Neuronal stem cell (in vitro differentiated cells): ENCODE results near the gene SYNE3.

ENCODE experiments used
- DNase-seq: peaks from one replicate; pipeline ENCODE4 v3.0.0-alpha.2; 2013; ENCODE audit warnings: low spot score
- H2AFZ ChIP-seq: one replicate; pipeline ENCODE4 v1.6.1; 2013; ENCODE audit warnings: mild to moderate bottlenecking, low read length, inconsistent platforms
- H2AK5ac ChIP-seq: 2 replicates; pipeline ENCODE4 v1.6.1; 2013; ENCODE audit warnings: low read depth, mild to moderate bottlenecking, inconsistent platforms, low read length, moderate library complexity, mixed read lengths
- H2BK120ac ChIP-seq: 2 replicates; pipeline ENCODE4 v1.6.1; 2013; ENCODE audit warnings: low read depth, mild to moderate bottlenecking, inconsistent platforms, low read length, moderate library complexity, mixed read lengths
- H2BK12ac ChIP-seq: one replicate; pipeline ENCODE4 v1.6.1; 2013; ENCODE audit warnings: low read length, inconsistent platforms
- H2BK15ac ChIP-seq: 2 replicates; pipeline ENCODE4 v1.6.1; 2013; ENCODE audit warnings: mild to moderate bottlenecking, low read length, inconsistent platforms, mixed read lengths
- H2BK5ac ChIP-seq: one replicate; pipeline ENCODE4 v1.6.1; 2013; ENCODE audit warnings: inconsistent platforms, mild to moderate bottlenecking, low read length, moderate library complexity
- H3K14ac ChIP-seq: one replicate; pipeline ENCODE4 v1.6.1; 2013; ENCODE audit warnings: low read length, inconsistent platforms
- H3K18ac ChIP-seq: 2 replicates; pipeline ENCODE4 v1.6.1; 2013; ENCODE audit warnings: low read length, inconsistent platforms
- H3K23ac ChIP-seq: 2 replicates; pipeline ENCODE4 v1.6.1; 2013; ENCODE audit warnings: low read depth, mild to moderate bottlenecking, mixed read lengths, low read length, inconsistent platforms; ENCODE audit not compliant: poor library complexity
- H3K27ac ChIP-seq: replicated peaks from 3 replicates; pipeline ENCODE4 v1.5.1; 2013; ENCODE audit warnings: low read length, inconsistent platforms
- H3K27me3 ChIP-seq, 3 experiments: 2 replicates each; pipeline ENCODE4 v1.6.1; 2013; ENCODE audit warnings: low read length in 3 of 3, mild to moderate bottlenecking in 2 of 3, inconsistent platforms in 1 of 3, low read depth in 1 of 3, mixed read lengths in 1 of 3, moderate library complexity in 1 of 3; ENCODE audit not compliant: control insufficient read depth in 3 of 3, insufficient read depth in 3 of 3
- H3K36me3 ChIP-seq, 2 donors: replicated peaks in 1 of 2; 2 replicates each; pipeline ENCODE4 v1.6.1; 2013; ENCODE audit warnings: low read length in 2 of 2; ENCODE audit not compliant: control insufficient read depth in 2 of 2, insufficient read depth in 2 of 2
- H3K4ac ChIP-seq: 2 replicates; pipeline ENCODE4 v1.6.1; 2013; ENCODE audit warnings: inconsistent platforms, mild to moderate bottlenecking, low read length, moderate library complexity
- H3K4me1 ChIP-seq, 2 donors: 1 replicate in 1 of 2; 2 replicates in 1 of 2; pipeline ENCODE4 v1.6.1; 2013; ENCODE audit warnings: low read length in 2 of 2, low read depth in 1 of 2; ENCODE audit not compliant: control insufficient read depth in 2 of 2, insufficient read depth in 1 of 2
- H3K4me2 ChIP-seq: one replicate; pipeline ENCODE4 v1.6.1; 2013; ENCODE audit warnings: mild to moderate bottlenecking, low read length, inconsistent platforms; ENCODE audit not compliant: insufficient read depth, poor library complexity, severe bottlenecking
- H3K4me3 ChIP-seq, 2 donors: 2 replicates each; pipeline ENCODE4 v1.5.1; 2013; ENCODE audit warnings: low read length in 2 of 2, mild to moderate bottlenecking in 2 of 2, inconsistent platforms in 1 of 2, moderate library complexity in 1 of 2
- H3K79me1 ChIP-seq: one replicate; pipeline ENCODE4 v1.6.1; 2013; ENCODE audit warnings: low read depth, mild to moderate bottlenecking, inconsistent platforms, low read length, moderate library complexity
- H3K9ac ChIP-seq: one replicate; pipeline ENCODE4 v1.6.1; 2013; ENCODE audit warnings: mild to moderate bottlenecking, low read depth, low read length, inconsistent platforms; ENCODE audit not compliant: poor library complexity
- H3K9me3 ChIP-seq, 2 donors: replicated peaks in 1 of 2; 2 replicates each; pipeline versions ENCODE3 to v1.6.1; 2013; ENCODE audit warnings: low read length in 2 of 2, mild to moderate bottlenecking in 2 of 2, inconsistent platforms in 1 of 2, low read depth in 1 of 2, mixed read lengths in 1 of 2, moderate library complexity in 1 of 2; ENCODE audit not compliant: control insufficient read depth in 2 of 2, insufficient read depth in 1 of 2
- H4K8ac ChIP-seq: one replicate; pipeline ENCODE4 v1.6.1; 2013; ENCODE audit warnings: low read depth, mild to moderate bottlenecking, inconsistent platforms, low read length, moderate library complexity
- H4K91ac ChIP-seq: one replicate; pipeline ENCODE4 v1.6.1; 2013; ENCODE audit warnings: low read length, low read depth, mild to moderate bottlenecking, inconsistent platforms; ENCODE audit not compliant: poor library complexity
- WGBS, 2 donors: extraction: QIAGEN DNeasy Blood & Tissue Kit; methylation state at CpG; one replicate each; pipeline ENCODE4 v1.1.7; 2013; ENCODE audit warnings: missing lambda C conversion rate in 2 of 2, mixed read lengths in 1 of 2; ENCODE audit not compliant: insufficient read length in 2 of 2, insufficient replicate concordance in 1 of 2; ENCODE audit errors: extremely low coverage in 2 of 2; 5-methylcytosine and 5-hydroxymethylcytosine counted together

Gene SYNE3

GRCh38 chr14:95553141-95553540 is 36.7 kb upstream of the SYNE3 start:
- no peak overlapping the region for H3K9ac ChIP-seq
- peak overlapping the region; percentile 2 for H3K23ac ChIP-seq
- H3K36me3 ChIP-seq = peaks cover 2 to 5% of the 10 kb centered on the region in 2 donors
- H3K9me3 ChIP-seq = peaks cover 4 to 5% of the 10 kb centered on the region in 2 donors
- peak overlapping the region; percentile 74 for H3K18ac ChIP-seq
- peaks cover 0 to 2% (median 0%) of the 10 kb centered on the region in 3 experiments for H3K27me3 ChIP-seq
- WGBS, 2 donors = no CpG with 5 or more reads among the region's 7 CpGs
- no peak overlapping the region for H4K91ac ChIP-seq
- no peak overlapping the region for H3K14ac ChIP-seq
- H2BK12ac ChIP-seq = no peak overlapping the region
- no peak overlapping the region for H2BK120ac ChIP-seq
- no peak overlapping the region for H3K27ac ChIP-seq
- no peak overlapping the region for H3K4me3 ChIP-seq
- H2BK15ac ChIP-seq = no peak overlapping the region
- no peak overlapping the region for H2AK5ac ChIP-seq
- no peaks in the 10 kb centered on the region for H3K79me1 ChIP-seq
- DNase-seq = no peak
- no peak overlapping the region for H2AFZ ChIP-seq
- H3K4me2 ChIP-seq = no peak overlapping the region
- no peaks in the 10 kb centered on the region for H3K4me1 ChIP-seq
- H3K4ac ChIP-seq = peak overlapping the region; percentile 13
- H4K8ac ChIP-seq = no peak overlapping the region
- no peak overlapping the region for H2BK5ac ChIP-seq

GRCh38 chr14:95551435-95551834 is 35.0 kb upstream of the SYNE3 start:
- H3K14ac ChIP-seq = no peak overlapping the region
- H3K18ac ChIP-seq = no peak overlapping the region
- no peaks in the 10 kb centered on the region for H3K27me3 ChIP-seq
- H3K36me3 ChIP-seq = peaks cover 2 to 19% of the 10 kb centered on the region in 2 donors
- H2BK15ac ChIP-seq = no peak overlapping the region
- H3K4me3 ChIP-seq = peak overlapping the region in 1 of 2 donors; percentile 55
- no peak overlapping the region for H2BK12ac ChIP-seq
- H4K91ac ChIP-seq = no peak overlapping the region
- no peak overlapping the region for H3K4me2 ChIP-seq
- no peak overlapping the region for H2AK5ac ChIP-seq
- no peak for DNase-seq
- H2BK5ac ChIP-seq = no peak overlapping the region
- H3K23ac ChIP-seq = no peak overlapping the region
- H2AFZ ChIP-seq = no peak overlapping the region
- H3K4me1 ChIP-seq = peaks cover 0 to 10% of the 10 kb centered on the region in 2 donors
- H4K8ac ChIP-seq = no peak overlapping the region
- H3K4ac ChIP-seq = no peak overlapping the region
- no CpG with 5 or more reads among the region's 1 CpG for WGBS, 2 donors
- H3K27ac ChIP-seq = no peak overlapping the region
- H3K9ac ChIP-seq = no peak overlapping the region
- H2BK120ac ChIP-seq = no peak overlapping the region
- H3K79me1 ChIP-seq = no peaks in the 10 kb centered on the region
- H3K9me3 ChIP-seq = peaks cover 4 to 5% of the 10 kb centered on the region in 2 donors

DNA sequence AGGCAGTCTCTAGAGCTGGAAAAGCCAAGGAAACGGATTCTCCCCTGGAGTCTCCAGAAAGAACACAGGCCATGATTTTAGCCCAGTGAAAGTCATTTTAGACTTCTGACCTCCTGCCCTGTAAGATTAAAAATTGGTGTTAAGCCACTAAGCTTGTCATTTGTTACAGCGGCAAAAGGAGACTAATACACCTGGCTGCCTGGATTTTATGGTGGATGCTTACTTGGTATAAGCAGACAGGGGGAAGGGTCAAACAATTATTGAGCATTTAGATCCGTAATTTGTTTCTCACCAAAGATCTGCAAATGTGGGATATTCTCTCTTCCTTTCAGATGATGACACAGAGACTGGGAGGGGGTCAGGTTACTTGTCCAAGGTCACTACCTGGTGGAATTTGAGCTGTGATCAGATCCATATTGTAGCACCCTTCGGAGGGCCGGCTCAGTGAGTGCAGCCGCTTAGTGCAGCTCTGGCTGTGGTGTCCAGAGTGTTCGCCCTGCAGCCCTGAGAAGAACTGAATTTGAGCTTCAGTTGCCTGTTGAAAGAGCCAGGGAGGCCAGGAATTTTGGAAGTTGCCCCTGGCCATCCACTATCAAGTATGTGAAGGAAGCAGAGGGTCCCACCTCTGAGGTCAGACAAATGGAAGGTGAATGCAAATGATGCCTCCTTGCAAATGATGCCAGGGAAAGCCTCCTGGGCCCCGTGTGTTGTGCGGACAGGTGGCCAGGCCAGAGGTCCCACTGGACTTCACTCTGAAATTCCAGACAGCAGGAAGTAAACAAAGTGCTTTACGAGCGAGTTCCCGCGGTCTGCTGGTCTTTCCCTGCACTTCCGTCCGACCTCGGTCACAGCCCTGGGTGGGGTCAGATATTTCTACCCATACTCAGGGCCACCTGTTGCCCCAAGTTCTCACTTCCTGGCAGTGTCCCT is 33.5 kb upstream of the SYNE3 start:
- Histone ChIP-seq H3K23ac (no peak overlapping the region), H3K27me3 (no peaks in the 10 kb centered on the region), H3K79me1 (no peaks in the 10 kb centered on the region), H4K91ac (no peak overlapping the region), H2BK12ac (no peak overlapping the region), H3K4ac (no peak overlapping the region), H2AFZ (no peak overlapping the region), H3K36me3 (peaks cover 3 to 32% of the 10 kb centered on the region in 2 donors), H3K14ac (no peak overlapping the region), H2BK5ac (no peak overlapping the region), H3K27ac (no peak overlapping the region), H3K9ac (no peak overlapping the region), H4K8ac (no peak overlapping the region), H3K4me2 (no peak overlapping the region), H2BK15ac (no peak overlapping the region), H2AK5ac (no peak overlapping the region), H2BK120ac (no peak overlapping the region), H3K9me3 (peaks cover 4 to 5% of the 10 kb centered on the region in 2 donors), H3K18ac (no peak overlapping the region), H3K4me1 (peaks cover 0 to 10% of the 10 kb centered on the region in 2 donors), H3K4me3 (no peak overlapping the region)
- no CpG with 5 or more reads among the region's 16 CpGs for WGBS, 2 donors
- DNase-seq = no peak

DNA sequence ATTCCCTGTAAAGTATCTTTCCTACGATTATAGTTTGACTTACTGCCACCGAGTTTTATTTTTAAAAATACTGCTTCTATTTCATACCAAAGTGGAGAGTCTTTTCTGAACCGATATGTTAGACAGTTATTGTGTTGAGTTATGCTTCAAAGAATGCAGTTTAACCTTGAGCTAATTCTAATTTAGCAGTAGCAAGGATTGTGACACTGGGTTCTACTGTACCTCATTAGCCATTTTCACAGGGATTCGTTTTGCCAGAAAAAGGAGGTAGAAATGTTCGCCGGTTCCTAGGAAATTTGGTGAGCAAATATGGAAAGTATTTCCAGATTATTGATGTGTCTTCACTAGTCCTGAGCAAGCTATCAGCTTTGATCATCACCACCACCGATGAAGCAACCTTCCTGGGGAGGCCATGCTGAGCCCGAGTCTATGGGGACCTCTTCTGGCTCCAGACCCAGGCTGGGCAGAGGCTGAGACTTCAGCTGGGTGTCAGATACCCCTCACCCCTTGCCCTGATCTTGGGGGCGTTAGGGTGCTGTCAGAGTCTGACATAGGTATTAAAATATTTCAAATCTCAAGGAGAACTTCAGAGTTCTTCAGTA is 32.0 kb upstream of the SYNE3 start:
- no peak overlapping the region for H3K23ac ChIP-seq
- H3K4me3 ChIP-seq = no peak overlapping the region
- H3K4me2 ChIP-seq = no peak overlapping the region
- no peak overlapping the region for H3K18ac ChIP-seq
- DNase-seq = no peak
- H4K91ac ChIP-seq = no peak overlapping the region
- peaks cover 3 to 47% of the 10 kb centered on the region in 2 donors for H3K36me3 ChIP-seq
- no peak overlapping the region for H2BK5ac ChIP-seq
- H2AK5ac ChIP-seq = no peak overlapping the region
- no peak overlapping the region for H2BK120ac ChIP-seq
- no peaks in the 10 kb centered on the region for H3K79me1 ChIP-seq
- peaks cover 0 to 10% of the 10 kb centered on the region in 2 donors for H3K4me1 ChIP-seq
- H3K14ac ChIP-seq = no peak overlapping the region
- H3K4ac ChIP-seq = no peak overlapping the region
- no peak overlapping the region for H3K9ac ChIP-seq
- peaks cover 4 to 5% of the 10 kb centered on the region in 2 donors for H3K9me3 ChIP-seq
- no peak overlapping the region for H3K27ac ChIP-seq
- no CpG with 5 or more reads among the region's 9 CpGs for WGBS, 2 donors
- no peak overlapping the region for H4K8ac ChIP-seq
- H2AFZ ChIP-seq = no peak overlapping the region
- H2BK12ac ChIP-seq = no peak overlapping the region
- no peaks in the 10 kb centered on the region for H3K27me3 ChIP-seq
- H2BK15ac ChIP-seq = no peak overlapping the region
